Bronchial epithelial cell (primary cell): ENCODE measurements around the gene PTCD3. TPM values are rescaled to one million over a fixed set of nuclear protein-coding genes. Genes with fewer than 3 reads are reported as not detected.

Experiments used
- DNase-seq: peaks from one replicate; pipeline ENCODE4 v3.0.0-alpha.2; 2010; ENCODE audit warnings: low read depth
- FAIRE-seq: peaks from 2 replicates; lab custom pipeline; 2011; peaks lifted over from hg19 to GRCh38; lab: Jason Lieb, UNC
- H3K27me3 ChIP-seq: 2 replicates; pipeline ENCODE4 v1.5.1; 2011; ENCODE audit warnings: low read length; ENCODE audit not compliant: control insufficient read depth, insufficient read depth
- H3K36me3 ChIP-seq: 2 replicates; pipeline ENCODE4 v1.5.1; 2011; ENCODE audit warnings: low read length; ENCODE audit not compliant: control insufficient read depth, insufficient read depth
- H3K4me3 ChIP-seq: 2 replicates; pipeline ENCODE4 v1.5.1; 2011; ENCODE audit warnings: mild to moderate bottlenecking, low read depth, low read length, control low read depth
- CTCF ChIP-seq: IDR thresholded peaks from 2 replicates; pipeline ENCODE4 v1.5.1; 2011; ENCODE audit warnings: mild to moderate bottlenecking, moderate library complexity, low read length, control low read depth, inconsistent platforms; ENCODE audit not compliant: insufficient read depth, severe bottlenecking
- total RNA-seq: library from RNA; depleted of rRNA; stranded (reverse); fragments of >200 nt; gene quantifications from 2 replicates; pipeline ENCODE4 v1.2.1, GENCODE V29; 2014

Gene PTCD3
- total RNA-seq, 1 donor from 2014 or later, result 48.4 TPM

GRCh38 chr2:86078774-86079545 lies 27.1 kb upstream of the PTCD3 start:
- Histone ChIP-seq H3K27me3 (no peaks in the 10 kb centered on the region), H3K36me3 (peaks cover 22% of the 10 kb centered on the region), H3K4me3 (no peak overlapping the region)
- peak; percentile 47 for TF ChIP-seq CTCF
- no peak for FAIRE-seq
- DNase-seq, result peak; percentile 67

- DNase-seq (peak; percentile 50), FAIRE-seq (no peak)
- H3K27me3 ChIP-seq, result no peaks in the 10 kb centered on the region
- TF ChIP-seq CTCF, result peak; percentile 91
- peaks cover 19% of the 10 kb centered on the region for H3K36me3 ChIP-seq
- no peak overlapping the region for H3K4me3 ChIP-seq
Observed at GRCh38 chr2:86079981-86080911, 25.8 kb upstream of the PTCD3 start.

GRCh38 chr2:86081724-86082123 lies 24.3 kb upstream of the PTCD3 start:
- Histone ChIP-seq H3K36me3 (peaks cover 20% of the 10 kb centered on the region), H3K27me3 (no peaks in the 10 kb centered on the region), H3K4me3 (no peak overlapping the region)
- FAIRE-seq, result no peak
- DNase-seq, result peak; percentile 39
- no peak for TF ChIP-seq CTCF

- Histone ChIP-seq H3K27me3 (no peaks in the 10 kb centered on the region), H3K4me3 (no peak overlapping the region), H3K36me3 (peaks cover 17% of the 10 kb centered on the region)
- DNase-seq (no peak), FAIRE-seq (no peak)
- TF ChIP-seq CTCF, result no peak
Observed at GRCh38 chr2:86082756-86083155, 23.3 kb upstream of the PTCD3 start.

- Histone ChIP-seq H3K27me3 (no peaks in the 10 kb centered on the region), H3K36me3 (peaks cover 19% of the 10 kb centered on the region), H3K4me3 (no peak overlapping the region)
- FAIRE-seq, result no peak
- DNase-seq, result no peak
- peak; percentile 16 for TF ChIP-seq CTCF
Observed at GRCh38 chr2:86087936-86088850, 17.8 kb upstream of the PTCD3 start.
